ENCODE measurements around the gene ARMC10. TPM values are rescaled to one million over a fixed set of nuclear protein-coding genes. Genes with fewer than 3 reads are reported as not detected.

The ARMC10 gene
- total RNA-seq (10 to 100 TPM; 36.8 to 57.9 (median 44.6) TPM), polyA plus RNA-seq (10 to 100 TPM; 15.6 to 44.8 (median 25.9) TPM)
- long read RNA-seq, donor 1, transcript ARMC10-208 (6 exons, 2,524 nt), result major isoform, 7 of 18 reads
- long read RNA-seq, donor 1, transcript ARMC10-209 (5 exons, 2,347 nt), result minor isoform, 6 of 18 reads
- long read RNA-seq, donor 1, partial matches to known transcripts, result 0 of 18 reads
- long read RNA-seq, donor 1, other reads (novel, unspliced or antisense), result 0 of 18 reads
- long read RNA-seq, donor 2, transcript ARMC10-208 (6 exons, 2,524 nt), result major isoform, 8 of 42 reads
- long read RNA-seq, donor 2, partial matches to known transcripts, result 31 of 42 reads
- long read RNA-seq, donor 2, other reads (novel, unspliced or antisense), result 0 of 42 reads
- long read RNA-seq, donor 3, transcript ARMC10-208 (6 exons, 2,524 nt), result major isoform, 13 of 22 reads
- long read RNA-seq, donor 3, partial matches to known transcripts, result 0 of 22 reads
- long read RNA-seq, donor 3, other reads (novel, unspliced or antisense), result 0 of 22 reads
- long read RNA-seq, donor 4, partial matches to known transcripts, result 0 of 2 reads
- long read RNA-seq, donor 4, other reads (novel, unspliced or antisense), result 0 of 2 reads
- long read RNA-seq, donor 5, transcript ARMC10-205 (6 exons, 2,445 nt), result minor isoform, 5 of 137 reads
- long read RNA-seq, donor 5, transcript ARMC10-209 (5 exons, 2,347 nt), result minor isoform, 22 of 137 reads
- long read RNA-seq, donor 5, transcript ARMC10-208 (6 exons, 2,524 nt), result major isoform, 72 of 137 reads
- long read RNA-seq, donor 5, transcript ARMC10-202 (7 exons, 2,635 nt), result minor isoform, 22 of 137 reads
- long read RNA-seq, donor 5, partial matches to known transcripts, result 0 of 137 reads
- long read RNA-seq, donor 5, other reads (novel, unspliced or antisense), result 12 of 137 reads
- long read RNA-seq, donor 6, partial matches to known transcripts, result 0 of 1 reads
- long read RNA-seq, donor 6, other reads (novel, unspliced or antisense), result 1 of 1 reads
- long read RNA-seq, donor 7, transcript ARMC10-208 (6 exons, 2,524 nt), result major isoform, 8 of 18 reads
- long read RNA-seq, donor 7, partial matches to known transcripts, result 9 of 18 reads
- long read RNA-seq, donor 7, other reads (novel, unspliced or antisense), result 0 of 18 reads
- long read RNA-seq, donor 8, transcript ARMC10-208 (6 exons, 2,524 nt), result major isoform, 13 of 21 reads
- long read RNA-seq, donor 8, partial matches to known transcripts, result 0 of 21 reads
- long read RNA-seq, donor 8, other reads (novel, unspliced or antisense), result 0 of 21 reads
- long read RNA-seq, donor 9, transcript ARMC10-208 (6 exons, 2,524 nt), result major isoform, 7 of 26 reads
- long read RNA-seq, donor 9, partial matches to known transcripts, result 10 of 26 reads
- long read RNA-seq, donor 9, other reads (novel, unspliced or antisense), result 0 of 26 reads
- long read RNA-seq, donor 10, partial matches to known transcripts, result 0 of 5 reads
- long read RNA-seq, donor 10, other reads (novel, unspliced or antisense), result 0 of 5 reads

- DNase-seq, result peak; percentile 90 to 94 (median 92)
- H3K27ac ChIP-seq, result peak within 1 kb of the TSS; percentile 80 to 98 (median 88)
- H3K4me3 ChIP-seq, result peak within 1 kb of the TSS; percentile 55 to 97 (median 94)
- H3K9me3 ChIP-seq (replicated peaks in 1 of 3), result no peaks in the 10 kb centered on the region
- H3K27me3 ChIP-seq, result no peaks in the 10 kb centered on the region
- H3K4me1 ChIP-seq (replicated peaks in 1 of 2), result peaks cover 10 to 29% of the 10 kb centered on the region in 2 donors
- intact Hi-C loops (cut with DNase I), result no loop called here
- TF ChIP-seq CTCF (IDR thresholded peaks at IDR 0.05), result peak in 4 of 6 experiments; percentile 16 to 49 (median 38)
- TF ChIP-seq POLR2A (IDR thresholded peaks at IDR 0.05), result peak; percentile 34 to 83
- WGBS, 4 donors, result 0 to 1% (median 0%) methylated on average over 19 to 83 of the region's 83 CpGs
- H3K36me3 ChIP-seq (replicated peaks in 1 of 2), result no peaks in the 10 kb centered on the region
Observed at GRCh38 chr7:103074519-103075336, at the start of gene ARMC10, which contains the start of gene FBXL13. TSS of gene ARMC10 (plus strand) at chr7:103075140. CDS start at chr7:103075273, 133 bp downstream. TSS of gene FBXL13 (minus strand) at chr7:103074796.

- TF ChIP-seq POLR2A (IDR thresholded peaks at IDR 0.05) (no peak), CTCF (IDR thresholded peaks at IDR 0.05) (no peak)
- no peaks in the 10 kb centered on the region for H3K36me3 ChIP-seq (replicated peaks in 1 of 2)
- intact Hi-C loops (cut with DNase I), result no loop called here
- DNase-seq, result no peak
- no peak overlapping the region for H3K4me3 ChIP-seq
- no peak overlapping the region for H3K27ac ChIP-seq
- H3K4me1 ChIP-seq (replicated peaks in 1 of 2), result no peaks in the 10 kb centered on the region
- no peaks in the 10 kb centered on the region for H3K9me3 ChIP-seq (replicated peaks in 1 of 3)
- no peaks in the 10 kb centered on the region for H3K27me3 ChIP-seq
- WGBS, 4 donors, result 72 to 88% (median 80%) methylated on average over 3 of the region's 3 CpGs
Observed at GRCh38 chr7:103025341-103025740, 49.6 kb upstream of the ARMC10 start.

GRCh38 chr7:103031024-103031423, 43.9 kb upstream of the ARMC10 start:
- no peak overlapping the region for H3K27ac ChIP-seq
- H3K27me3 ChIP-seq, result no peaks in the 10 kb centered on the region
- H3K4me3 ChIP-seq, result no peak overlapping the region
- TF ChIP-seq CTCF (IDR thresholded peaks at IDR 0.05) (no peak), POLR2A (IDR thresholded peaks at IDR 0.05) (no peak)
- 88 to 100% (median 95%) methylated on average over 1 of the region's 1 CpG for WGBS, 4 donors
- no peak for DNase-seq
- H3K36me3 ChIP-seq (replicated peaks in 1 of 2), result no peaks in the 10 kb centered on the region
- H3K9me3 ChIP-seq (replicated peaks in 1 of 3), result no peaks in the 10 kb centered on the region
- H3K4me1 ChIP-seq (replicated peaks in 1 of 2), result no peaks in the 10 kb centered on the region
- intact Hi-C loops (cut with DNase I), result no loop called here

Data from adrenal gland (tissue), 19 donors.